Skeletal muscle tissue (tissue), 4 donors: Measurements from ENCODE around the gene CNTNAP2. TPM values are rescaled to one million over a fixed set of nuclear protein-coding genes. Genes with fewer than 3 reads are reported as not detected.

Experiments used
- H3K27ac ChIP-seq: one replicate; pipeline ENCODE4 v1.7.0; 2013; ENCODE audit warnings: mild to moderate bottlenecking, low read depth, low read length, inconsistent platforms
- H3K27me3 ChIP-seq, 3 donors: one replicate each; pipeline ENCODE4 v1.7.0; 2013; ENCODE audit warnings: low read length in 3 of 3; ENCODE audit not compliant: control insufficient read depth in 3 of 3, insufficient read depth in 3 of 3
- H3K36me3 ChIP-seq, 3 donors: one replicate each; pipeline ENCODE4 v1.7.0; 2013; ENCODE audit warnings: low read length in 3 of 3; ENCODE audit not compliant: control insufficient read depth in 3 of 3, insufficient read depth in 3 of 3
- H3K4me1 ChIP-seq, 3 donors: one replicate each; pipeline ENCODE4 v1.7.0; 2013; ENCODE audit warnings: low read length in 3 of 3, mild to moderate bottlenecking in 3 of 3; ENCODE audit not compliant: control insufficient read depth in 3 of 3, insufficient read depth in 3 of 3
- H3K4me3 ChIP-seq, 3 donors: one replicate each; pipeline ENCODE4 v1.7.0; 2013; ENCODE audit warnings: low read length in 3 of 3
- H3K9ac ChIP-seq, 3 donors: one replicate each; pipeline ENCODE4 v1.7.0; 2013; ENCODE audit warnings: low read length in 3 of 3, mild to moderate bottlenecking in 3 of 3, moderate library complexity in 2 of 3, low read depth in 1 of 3
- H3K9me3 ChIP-seq, 3 donors: one replicate each; pipeline ENCODE4 v1.7.0; 2013; ENCODE audit warnings: low read length in 3 of 3; ENCODE audit not compliant: control insufficient read depth in 3 of 3
- total RNA-seq: library from RNA; depleted of rRNA; stranded (reverse); fragments of >200 nt; gene quantifications from one replicate; pipeline ENCODE4 v1.2.3, GENCODE V29; 2014
- donor health status: Osteomylitis.

Gene CNTNAP2
- total RNA-seq, 1 donor from 2014 or later: 14.1 TPM

GRCh38 chr7:147298611-147299043, 1182.0 kb downstream of the CNTNAP2 start:
- Histone ChIP-seq H3K36me3 (no peaks in the 10 kb centered on the region), H3K9ac (no peak overlapping the region), H3K4me3 (no peak overlapping the region), H3K4me1 (no peaks in the 10 kb centered on the region), H3K27ac (no peak overlapping the region), H3K27me3 (no peaks in the 10 kb centered on the region), H3K9me3 (no peaks in the 10 kb centered on the region)

GRCh38 chr7:147300293-147300692, 1183.7 kb downstream of the CNTNAP2 start:
- Histone ChIP-seq H3K4me3 (no peak overlapping the region), H3K4me1 (no peaks in the 10 kb centered on the region), H3K9me3 (no peaks in the 10 kb centered on the region), H3K27me3 (no peaks in the 10 kb centered on the region), H3K27ac (no peak overlapping the region), H3K9ac (no peak overlapping the region), H3K36me3 (no peaks in the 10 kb centered on the region)

- no peaks in the 10 kb centered on the region for H3K9me3 ChIP-seq
- H3K4me3 ChIP-seq: no peak overlapping the region
These were observed 1187.8 kb downstream of the CNTNAP2 start for GRCh38 chr7:147304376-147304775.

GRCh38 chr7:147305827-147306226, 1189.2 kb downstream of the CNTNAP2 start:
- Histone ChIP-seq H3K27me3 (no peaks in the 10 kb centered on the region), H3K4me1 (no peaks in the 10 kb centered on the region), H3K9me3 (no peaks in the 10 kb centered on the region), H3K4me3 (no peak overlapping the region), H3K27ac (no peak overlapping the region), H3K36me3 (no peaks in the 10 kb centered on the region), H3K9ac (no peak overlapping the region)

More at GRCh38 chr7:147304376-147304775, 1187.8 kb downstream of the CNTNAP2 start:
- H3K4me1 ChIP-seq: no peaks in the 10 kb centered on the region
- no peaks in the 10 kb centered on the region for H3K36me3 ChIP-seq
- H3K9ac ChIP-seq: no peak overlapping the region
- H3K27me3 ChIP-seq: no peaks in the 10 kb centered on the region
- no peak overlapping the region for H3K27ac ChIP-seq

GRCh38 chr7:147308539-147308938, 1191.9 kb downstream of the CNTNAP2 start:
- no peak overlapping the region for H3K4me3 ChIP-seq
- no peaks in the 10 kb centered on the region for H3K27me3 ChIP-seq
- H3K9me3 ChIP-seq: no peaks in the 10 kb centered on the region
- H3K36me3 ChIP-seq: no peaks in the 10 kb centered on the region
- H3K4me1 ChIP-seq: no peaks in the 10 kb centered on the region
- H3K27ac ChIP-seq: no peak overlapping the region
- H3K9ac ChIP-seq: no peak overlapping the region

- no peaks in the 10 kb centered on the region for H3K27me3 ChIP-seq
- H3K36me3 ChIP-seq: no peaks in the 10 kb centered on the region
- H3K9me3 ChIP-seq: no peaks in the 10 kb centered on the region
- H3K4me3 ChIP-seq: no peak overlapping the region
- H3K9ac ChIP-seq: no peak overlapping the region
- no peak overlapping the region for H3K27ac ChIP-seq
- no peaks in the 10 kb centered on the region for H3K4me1 ChIP-seq
These were observed 1194.7 kb downstream of the CNTNAP2 start for GRCh38 chr7:147311336-147311735.

- H3K4me1 ChIP-seq: no peaks in the 10 kb centered on the region
- no peaks in the 10 kb centered on the region for H3K27me3 ChIP-seq
- no peak overlapping the region for H3K27ac ChIP-seq
- no peak overlapping the region for H3K9ac ChIP-seq
- H3K9me3 ChIP-seq: no peaks in the 10 kb centered on the region
- H3K4me3 ChIP-seq: no peak overlapping the region
- H3K36me3 ChIP-seq: no peaks in the 10 kb centered on the region
These were observed 1204.9 kb downstream of the CNTNAP2 start for GRCh38 chr7:147321504-147321903.

- no peak overlapping the region for H3K9ac ChIP-seq
- H3K27ac ChIP-seq: no peak overlapping the region
- H3K4me1 ChIP-seq: no peaks in the 10 kb centered on the region
- no peaks in the 10 kb centered on the region for H3K27me3 ChIP-seq
- no peaks in the 10 kb centered on the region for H3K9me3 ChIP-seq
- H3K4me3 ChIP-seq: no peak overlapping the region
- H3K36me3 ChIP-seq: no peaks in the 10 kb centered on the region
These were observed 1216.4 kb downstream of the CNTNAP2 start for GRCh38 chr7:147332988-147333387.

GRCh38 chr7:147363101-147363500, 1246.5 kb downstream of the CNTNAP2 start:
- Histone ChIP-seq H3K27ac (no peak overlapping the region), H3K9ac (no peak overlapping the region), H3K4me1 (no peaks in the 10 kb centered on the region), H3K27me3 (no peaks in the 10 kb centered on the region), H3K4me3 (no peak overlapping the region), H3K9me3 (no peaks in the 10 kb centered on the region), H3K36me3 (no peaks in the 10 kb centered on the region)

- Histone ChIP-seq H3K27me3 (no peaks in the 10 kb centered on the region), H3K36me3 (no peaks in the 10 kb centered on the region), H3K27ac (no peak overlapping the region), H3K4me3 (no peak overlapping the region), H3K4me1 (no peaks in the 10 kb centered on the region), H3K9ac (no peak overlapping the region), H3K9me3 (no peaks in the 10 kb centered on the region)
These were observed 1259.6 kb downstream of the CNTNAP2 start for GRCh38 chr7:147376192-147376591.

- Histone ChIP-seq H3K9me3 (no peaks in the 10 kb centered on the region), H3K27me3 (no peaks in the 10 kb centered on the region), H3K9ac (no peak overlapping the region), H3K27ac (no peak overlapping the region), H3K36me3 (no peaks in the 10 kb centered on the region), H3K4me3 (no peak overlapping the region), H3K4me1 (no peaks in the 10 kb centered on the region)
These were observed 1264.3 kb downstream of the CNTNAP2 start for GRCh38 chr7:147380926-147381325.
